Measurements from ENCODE around the gene ATF3. TPM values are rescaled to one million over a fixed set of nuclear protein-coding genes. Genes with fewer than 3 reads are reported as not detected.

ATF3 gene
- total RNA-seq, 1 donor from 2014 or later = 16.8 TPM

DNA sequence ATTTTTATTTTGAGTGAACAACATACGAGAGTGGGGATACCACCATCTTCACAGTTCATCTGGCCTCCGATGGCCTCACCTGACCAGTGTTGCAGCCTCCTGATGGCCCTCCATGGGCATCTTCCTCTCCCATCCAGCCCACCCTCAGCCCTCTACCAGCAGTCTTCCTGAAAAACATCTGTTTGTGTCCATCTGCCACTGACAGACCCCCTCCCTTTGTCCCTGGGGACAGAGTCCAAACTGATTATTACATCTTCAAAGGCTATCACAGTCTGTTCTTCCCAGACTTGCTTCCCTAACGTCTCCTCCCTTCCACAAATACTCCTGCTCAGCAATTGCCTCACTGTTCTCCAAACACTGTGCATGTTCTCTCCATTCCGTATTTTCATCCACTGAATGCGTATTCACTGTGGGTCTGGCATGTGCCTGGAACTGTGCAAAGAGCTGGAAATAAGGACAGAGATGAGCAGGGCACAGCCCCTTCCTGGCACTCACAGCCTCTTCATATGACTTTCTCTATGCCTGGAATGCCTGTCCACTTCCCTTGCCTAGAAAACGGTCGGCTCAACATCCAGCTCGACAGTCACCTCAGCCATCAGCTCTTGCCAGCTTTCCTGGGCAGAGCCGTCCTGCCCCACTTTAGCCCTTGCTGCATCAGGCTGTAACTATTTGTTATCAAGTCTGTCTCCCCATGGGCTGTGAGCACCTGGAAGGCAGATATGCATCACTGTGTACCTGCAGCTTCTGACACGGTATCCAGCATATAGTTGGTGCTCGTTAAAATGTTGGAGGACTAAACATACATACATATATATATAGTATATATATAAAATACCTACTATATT lies 8.3 kb upstream of the ATF3 start:
- H3K9me3 Mint-ChIP-seq = no peaks in the 10 kb centered on the region
- peaks cover 16% of the 10 kb centered on the region for H3K4me1 Mint-ChIP-seq
- ATAC-seq (ENCODE audit: low read depth) (no peak), DNase-seq (no peak)
- H3K4me3 Mint-ChIP-seq = no peak overlapping the region
- H3K36me3 Mint-ChIP-seq (ENCODE audit: low read depth) = no peaks in the 10 kb centered on the region
- CTCF ChIA-PET = no interaction called here
- intact Hi-C loops (cut with micrococcal nuclease) = no loop called here
- H3K27ac Mint-ChIP-seq = no peak overlapping the region
- peaks cover 39% of the 10 kb centered on the region for H3K27me3 Mint-ChIP-seq
- POLR2A ChIA-PET = interaction anchor here (1.5 kb wide), 1 partner anchor 8 kb away, joined by 5 read pairs; the partner anchor contains the start of gene ATF3
- TF ChIP-seq, protein P1, sequence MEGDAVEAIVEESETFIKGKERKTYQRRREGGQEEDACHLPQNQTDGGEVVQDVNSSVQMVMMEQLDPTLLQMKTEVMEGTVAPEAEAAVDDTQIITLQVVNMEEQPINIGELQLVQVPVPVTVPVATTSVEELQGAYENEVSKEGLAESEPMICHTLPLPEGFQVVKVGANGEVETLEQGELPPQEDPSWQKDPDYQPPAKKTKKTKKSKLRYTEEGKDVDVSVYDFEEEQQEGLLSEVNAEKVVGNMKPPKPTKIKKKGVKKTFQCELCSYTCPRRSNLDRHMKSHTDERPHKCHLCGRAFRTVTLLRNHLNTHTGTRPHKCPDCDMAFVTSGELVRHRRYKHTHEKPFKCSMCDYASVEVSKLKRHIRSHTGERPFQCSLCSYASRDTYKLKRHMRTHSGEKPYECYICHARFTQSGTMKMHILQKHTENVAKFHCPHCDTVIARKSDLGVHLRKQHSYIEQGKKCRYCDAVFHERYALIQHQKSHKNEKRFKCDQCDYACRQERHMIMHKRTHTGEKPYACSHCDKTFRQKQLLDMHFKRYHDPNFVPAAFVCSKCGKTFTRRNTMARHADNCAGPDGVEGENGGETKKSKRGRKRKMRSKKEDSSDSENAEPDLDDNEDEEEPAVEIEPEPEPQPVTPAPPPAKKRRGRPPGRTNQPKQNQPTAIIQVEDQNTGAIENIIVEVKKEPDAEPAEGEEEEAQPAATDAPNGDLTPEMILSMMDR (IDR thresholded peaks at IDR 0.05) = no peak

DNA sequence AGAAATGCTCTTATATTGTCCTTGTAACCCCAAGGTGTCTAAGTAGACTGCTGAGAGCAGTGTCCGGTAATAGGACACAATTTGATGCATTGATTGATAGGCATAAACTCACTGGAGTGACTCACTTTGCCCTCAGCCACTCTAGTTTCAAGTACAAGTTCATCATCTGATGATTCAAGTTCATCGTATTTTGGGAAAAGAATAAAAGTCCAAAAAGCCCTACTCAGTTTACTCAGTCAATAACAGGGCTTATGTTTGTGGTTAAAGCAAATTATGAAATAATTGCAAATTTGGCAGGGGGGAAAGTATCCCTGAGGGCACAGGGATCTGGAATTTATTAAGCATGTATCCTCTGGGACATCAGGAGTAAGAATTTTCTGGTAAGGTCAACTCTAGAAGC lies 7.6 kb upstream of the ATF3 start:
- no peak overlapping the region for H3K27ac Mint-ChIP-seq
- H3K27me3 Mint-ChIP-seq = peaks cover 46% of the 10 kb centered on the region
- ChIA-PET CTCF (no interaction called here), POLR2A (no interaction called here)
- no peaks in the 10 kb centered on the region for H3K9me3 Mint-ChIP-seq
- peaks cover 13% of the 10 kb centered on the region for H3K4me1 Mint-ChIP-seq
- no peak for ATAC-seq (ENCODE audit: low read depth)
- TF ChIP-seq, protein P1 (IDR thresholded peaks at IDR 0.05) = no peak
- DNase-seq = no peak
- no peak overlapping the region for H3K4me3 Mint-ChIP-seq
- no peaks in the 10 kb centered on the region for H3K36me3 Mint-ChIP-seq (ENCODE audit: low read depth)
- intact Hi-C loops (cut with micrococcal nuclease) = no loop called here

DNA sequence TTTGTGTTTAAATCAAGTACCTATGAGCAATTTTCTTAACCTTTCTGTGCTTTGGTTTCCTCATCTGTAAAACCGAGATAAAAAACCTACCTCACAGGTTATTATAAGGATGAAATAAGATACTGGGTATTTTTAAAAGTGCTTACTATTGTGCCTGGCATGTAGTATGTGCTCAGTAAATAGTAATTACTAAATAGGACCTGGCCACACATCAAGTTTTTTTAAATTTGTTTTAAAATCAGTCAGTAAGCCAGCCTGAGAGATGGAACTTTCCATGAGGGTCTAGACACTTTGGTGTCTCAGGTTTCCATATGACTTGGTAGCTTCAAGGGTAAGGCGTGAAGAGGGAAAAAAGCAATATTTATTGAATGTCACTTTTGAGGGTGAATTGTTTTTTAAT lies 7.0 kb upstream of the ATF3 start:
- Mint-ChIP-seq H3K36me3 (ENCODE audit: low read depth) (no peaks in the 10 kb centered on the region), H3K4me1 (peaks cover 13% of the 10 kb centered on the region), H3K27me3 (peaks cover 48% of the 10 kb centered on the region), H3K9me3 (no peaks in the 10 kb centered on the region), H3K27ac (no peak overlapping the region), H3K4me3 (no peak overlapping the region)
- TF ChIP-seq, protein P1 (IDR thresholded peaks at IDR 0.05) = no peak
- intact Hi-C loops (cut with micrococcal nuclease) = no loop called here
- ATAC-seq (ENCODE audit: low read depth) (no peak), DNase-seq (no peak)
- ChIA-PET POLR2A (no interaction called here), CTCF (no interaction called here)

DNA sequence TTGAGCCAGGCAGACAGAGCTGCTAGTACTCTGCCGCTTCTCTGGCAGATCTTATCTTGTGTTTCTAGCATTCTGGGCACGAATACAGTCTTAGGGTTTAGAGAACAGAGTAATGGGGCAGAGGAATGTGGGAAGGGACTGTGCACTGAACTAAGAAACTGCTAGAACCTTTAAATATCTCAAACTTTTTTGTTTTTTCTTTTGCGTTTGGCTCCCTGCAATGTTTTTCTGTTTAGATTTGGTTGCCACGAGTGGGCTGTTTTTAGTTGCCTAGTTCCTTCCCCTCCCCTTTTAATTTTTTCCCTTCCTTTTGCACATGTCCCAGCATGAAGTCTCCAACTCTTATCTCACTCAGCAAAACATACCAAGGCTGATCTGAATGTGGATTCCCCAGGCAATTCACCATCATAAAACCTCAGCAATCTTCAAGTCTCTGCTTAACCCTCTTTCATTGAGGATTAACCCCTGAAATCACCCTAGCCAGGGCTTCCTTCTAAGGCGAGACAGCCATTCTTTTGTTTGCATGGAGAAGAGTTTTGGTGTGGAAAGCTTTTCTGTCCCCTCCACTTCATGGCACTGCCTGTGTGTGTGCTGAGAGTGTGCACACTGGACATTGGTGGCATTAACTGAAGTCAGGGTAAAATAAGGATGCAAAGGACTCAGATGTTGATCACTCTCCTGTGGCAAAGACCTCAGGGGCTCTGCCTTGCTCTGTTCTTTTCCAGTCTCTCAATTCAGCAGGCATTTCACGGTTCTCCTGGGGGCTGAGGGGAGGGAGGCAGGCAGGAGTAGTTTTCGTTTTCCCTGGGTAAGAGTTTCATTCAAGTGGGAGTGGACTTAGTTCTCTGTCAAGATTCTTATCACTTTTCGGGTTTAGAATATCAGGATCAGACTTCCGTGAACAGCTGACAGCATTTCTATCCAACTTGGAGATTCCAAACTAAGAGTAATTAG lies 2.8 kb upstream of the ATF3 start:
- ATAC-seq (ENCODE audit: low read depth) (no peak), DNase-seq (no peak)
- TF ChIP-seq, protein P1 (IDR thresholded peaks at IDR 0.05) = no peak
- Mint-ChIP-seq H3K27me3 (peaks cover 41% of the 10 kb centered on the region), H3K4me1 (peaks cover 29% of the 10 kb centered on the region), H3K4me3 (peak overlapping the region; percentile 95), H3K9me3 (no peaks in the 10 kb centered on the region), H3K27ac (no peak overlapping the region), H3K36me3 (ENCODE audit: low read depth) (peaks cover 3% of the 10 kb centered on the region)
- intact Hi-C loops (cut with micrococcal nuclease) = no loop called here
- ChIA-PET POLR2A (interaction anchor here (1.2 to 4.4 kb wide), 4 partner anchors 19 to 186 kb away, joined by 4 to 70 read pairs (median 21); partner anchors contain the start of genes NSL1 and TATDN3), CTCF (no interaction called here)

All from activated B cell treated with CpG ODN at 0.5 μM for 24 hours (primary cell).